Neural progenitor cell (in vitro differentiated cells): ENCODE results near the gene WEE2.

ENCODE experiments used
- CTCF ChIP-seq: fragments of 200-600 bp; sonication (generic); IDR thresholded peaks from 2 replicates; pipeline ENCODE4 v1.5.1; 2017; ENCODE audit warnings: antibody characterized with exemption, mild to moderate bottlenecking
- EZH2 ChIP-seq: fragments of 200-600 bp; sonication (generic); IDR thresholded peaks from 2 replicates; pipeline ENCODE4 v1.6.1; 2017; ENCODE audit warnings: antibody characterized with exemption, mild to moderate bottlenecking, moderate library complexity

- TF ChIP-seq EZH2 = no peak
- TF ChIP-seq CTCF = no peak
Observed at GRCh38 chr7:141660259-141660658, 47.9 kb upstream of the WEE2 start.
